Measurements from ENCODE around the gene MEIOB. TPM values are rescaled to one million over a fixed set of nuclear protein-coding genes. Genes with fewer than 3 reads are reported as not detected.
"Not testable (repeated sequence)": the region's sequence is repeated elsewhere in the genome, so short reads cannot be mapped to it uniquely, and the experiment has no call there.

Gene MEIOB
- polyA plus RNA-seq, 1 donor from 2014 or later = not detected

DNA sequence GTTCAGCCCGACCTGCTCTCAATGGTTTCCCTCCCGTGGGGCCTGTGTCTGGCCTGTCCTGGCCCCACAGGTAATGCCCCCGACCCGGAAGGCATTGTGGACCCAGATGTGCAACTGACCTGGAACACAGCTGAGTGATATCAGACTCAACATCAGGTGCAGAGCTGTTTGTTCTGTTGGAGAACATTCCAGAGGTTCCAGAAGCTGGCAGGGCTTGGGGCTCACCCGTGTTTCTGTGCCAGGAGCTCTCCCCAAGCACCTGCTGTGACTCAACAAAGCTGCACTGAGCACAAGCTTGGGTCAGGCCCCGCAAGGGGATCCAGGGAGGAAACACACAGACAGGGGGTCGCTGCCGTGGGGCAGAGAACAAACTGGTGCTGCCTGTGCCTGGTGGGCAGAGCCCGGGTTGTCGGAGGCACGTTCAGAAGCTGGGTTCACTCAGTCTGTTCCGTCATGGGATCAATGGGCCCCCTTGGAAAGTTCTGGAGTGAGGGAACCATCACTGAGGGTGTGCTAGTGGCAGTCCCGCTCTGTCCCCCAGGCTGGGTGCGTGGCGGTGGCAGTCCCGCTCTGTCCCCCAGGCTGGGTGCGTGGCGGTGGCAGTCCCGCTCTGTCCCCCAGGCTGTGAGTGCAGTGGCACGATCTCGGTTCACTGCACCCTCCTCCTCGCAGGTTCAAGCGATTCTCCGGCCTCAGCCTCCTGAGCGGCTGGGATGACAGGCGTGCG, 24.1 kb upstream of the MEIOB start:
- H3K36me3 Mint-ChIP-seq = no peaks in the 10 kb centered on the region
- no peaks in the 10 kb centered on the region for H3K4me1 Mint-ChIP-seq
- no peak overlapping the region for H3K27ac Mint-ChIP-seq
- peaks cover 6% of the 10 kb centered on the region for H3K27me3 Mint-ChIP-seq
- no peaks in the 10 kb centered on the region for H3K9me3 Mint-ChIP-seq
- H3K4me3 Mint-ChIP-seq = no peak overlapping the region

DNA sequence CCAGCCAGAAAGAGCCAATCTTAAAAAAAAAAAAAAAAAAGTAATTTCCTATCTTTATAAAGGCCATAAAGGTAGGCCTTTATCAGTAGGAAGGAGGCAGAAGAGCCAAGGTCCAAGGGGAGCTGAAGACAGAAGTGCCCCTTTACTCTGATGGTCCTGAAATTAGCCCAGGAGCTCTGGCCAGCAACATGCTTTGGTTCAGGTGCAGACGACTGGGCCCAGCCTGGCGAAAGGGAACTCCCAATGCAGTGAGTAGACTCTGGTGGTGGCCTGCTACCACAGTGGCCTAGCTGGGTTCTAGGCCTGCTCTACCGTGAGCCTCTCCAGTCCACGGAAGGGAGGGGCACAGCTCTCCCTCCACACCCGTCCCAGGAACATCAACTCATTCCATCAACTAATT, 23.1 kb upstream of the MEIOB start:
- Mint-ChIP-seq H3K4me1 (no peaks in the 10 kb centered on the region), H3K27me3 (peaks cover 8% of the 10 kb centered on the region), H3K27ac (no peak overlapping the region), H3K4me3 (no peak overlapping the region), H3K36me3 (no peaks in the 10 kb centered on the region), H3K9me3 (no peaks in the 10 kb centered on the region)

DNA sequence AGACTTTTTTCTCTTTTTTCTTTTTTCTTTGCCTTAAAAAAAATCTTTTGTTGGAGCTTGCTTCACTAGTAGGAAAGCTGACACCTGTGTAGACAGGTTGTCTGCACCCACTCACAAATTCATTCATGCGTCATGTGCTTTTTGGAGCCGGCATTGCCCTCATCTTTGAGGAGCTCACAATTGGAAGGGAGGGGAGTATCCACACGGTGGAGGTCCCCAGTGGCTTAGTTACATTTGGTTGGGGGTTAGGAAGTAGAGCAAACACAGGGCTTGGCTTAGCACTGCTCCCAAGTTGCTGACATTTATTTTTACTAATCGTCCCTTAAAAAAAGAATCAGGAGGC, 18.7 kb upstream of the MEIOB start:
- no peaks in the 10 kb centered on the region for H3K9me3 Mint-ChIP-seq
- H3K4me1 Mint-ChIP-seq = no peaks in the 10 kb centered on the region
- no peak overlapping the region for H3K4me3 Mint-ChIP-seq
- H3K27me3 Mint-ChIP-seq = peaks cover 12% of the 10 kb centered on the region
- no peaks in the 10 kb centered on the region for H3K36me3 Mint-ChIP-seq
- H3K27ac Mint-ChIP-seq = no peak overlapping the region

GRCh38 chr16:1890024-1890707, 18.2 kb upstream of the MEIOB start:
- Mint-ChIP-seq H3K27ac (no peak overlapping the region), H3K4me1 (no peaks in the 10 kb centered on the region), H3K4me3 (no peak overlapping the region), H3K36me3 (no peaks in the 10 kb centered on the region), H3K27me3 (peaks cover 12% of the 10 kb centered on the region), H3K9me3 (no peaks in the 10 kb centered on the region)

GRCh38 chr16:1887711-1888354, 15.9 kb upstream of the MEIOB start:
- Mint-ChIP-seq H3K9me3 (no peaks in the 10 kb centered on the region), H3K4me1 (no peaks in the 10 kb centered on the region), H3K4me3 (no peak overlapping the region), H3K36me3 (no peaks in the 10 kb centered on the region), H3K27ac (no peak overlapping the region), H3K27me3 (peaks cover 14% of the 10 kb centered on the region)

DNA sequence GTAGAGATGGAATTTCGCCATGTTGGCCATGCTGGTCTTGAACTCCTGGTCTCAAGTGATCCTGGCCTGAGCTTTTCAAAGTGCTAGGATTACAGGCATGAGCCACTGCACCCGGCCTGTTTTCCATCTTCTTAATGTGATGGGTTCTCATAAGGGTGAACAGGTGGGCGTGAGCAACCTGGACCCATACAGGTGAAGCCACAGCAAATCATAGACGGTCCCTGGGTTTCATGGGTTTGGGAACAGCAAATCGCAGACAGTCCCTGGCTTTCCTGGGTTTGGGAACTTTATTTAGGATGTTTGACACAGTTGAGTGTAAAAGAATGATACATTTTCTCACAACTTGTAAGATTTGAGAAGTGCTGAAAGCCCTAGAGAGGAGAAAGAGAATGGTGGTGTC, 12.9 kb upstream of the MEIOB start:
- H3K36me3 Mint-ChIP-seq = no peaks in the 10 kb centered on the region
- H3K27ac Mint-ChIP-seq = peak overlapping the region in 1 of 3 donors; percentile 20
- H3K27me3 Mint-ChIP-seq = peaks cover 14% of the 10 kb centered on the region
- H3K4me1 Mint-ChIP-seq = no peaks in the 10 kb centered on the region
- no peak overlapping the region for H3K4me3 Mint-ChIP-seq
- no peaks in the 10 kb centered on the region for H3K9me3 Mint-ChIP-seq

DNA sequence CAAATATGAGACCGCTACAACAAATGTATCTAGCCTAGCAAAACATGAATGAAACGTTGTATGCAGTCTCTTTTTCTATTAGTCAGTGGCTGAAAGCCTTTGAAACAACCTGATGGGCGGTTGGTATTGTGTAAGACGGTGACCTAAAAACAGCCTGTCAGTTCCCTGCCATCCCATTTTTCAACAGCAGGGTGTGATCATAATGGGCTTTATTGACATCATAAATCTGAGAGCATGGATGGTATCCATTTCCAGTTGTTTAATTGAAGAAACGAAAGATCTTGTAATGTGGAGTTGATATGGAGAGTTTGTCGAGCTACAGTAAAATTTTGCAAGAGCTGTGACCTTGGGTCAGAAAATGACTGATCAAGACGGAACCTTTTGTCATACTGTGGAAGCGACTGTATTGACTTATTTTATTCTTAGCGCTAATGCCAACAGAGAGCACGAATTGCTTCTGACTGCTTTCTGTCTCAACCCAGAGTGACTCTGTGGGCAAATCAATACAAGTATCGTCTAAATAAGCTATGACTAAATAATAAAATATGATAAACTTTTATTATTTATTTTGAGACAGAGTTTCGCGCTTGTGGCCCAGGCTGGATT, 12.3 kb upstream of the MEIOB start:
- Mint-ChIP-seq H3K4me3 (no peak overlapping the region), H3K27me3 (peaks cover 17% of the 10 kb centered on the region), H3K9me3 (no peaks in the 10 kb centered on the region), H3K4me1 (no peaks in the 10 kb centered on the region), H3K36me3 (no peaks in the 10 kb centered on the region), H3K27ac (no peak overlapping the region)

DNA sequence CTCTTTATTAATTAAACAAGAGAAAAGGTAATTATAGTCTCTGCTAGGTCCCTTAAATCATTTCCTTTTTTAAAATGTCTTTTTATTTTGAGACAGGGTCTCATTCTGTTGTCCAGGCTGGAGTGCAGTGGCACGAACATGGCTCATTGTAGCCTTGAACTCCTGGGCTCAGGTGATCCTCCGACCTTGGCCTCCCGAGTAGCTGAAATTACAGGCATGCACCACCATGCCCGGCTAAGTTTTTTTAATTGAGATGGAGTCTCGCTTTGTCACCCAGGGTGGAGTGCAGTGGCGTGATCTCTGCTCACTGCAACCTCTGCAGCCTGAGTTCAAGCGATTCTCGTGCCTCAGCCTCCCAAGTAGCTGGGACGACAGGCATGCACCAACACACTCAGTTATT, 9.2 kb upstream of the MEIOB start:
- not testable (repeated sequence) for H3K4me3 Mint-ChIP-seq, H3K4me1 Mint-ChIP-seq, H3K9me3 Mint-ChIP-seq, H3K36me3 Mint-ChIP-seq, H3K27ac Mint-ChIP-seq
- H3K27me3 Mint-ChIP-seq = peaks cover 17% of the 10 kb centered on the region

DNA sequence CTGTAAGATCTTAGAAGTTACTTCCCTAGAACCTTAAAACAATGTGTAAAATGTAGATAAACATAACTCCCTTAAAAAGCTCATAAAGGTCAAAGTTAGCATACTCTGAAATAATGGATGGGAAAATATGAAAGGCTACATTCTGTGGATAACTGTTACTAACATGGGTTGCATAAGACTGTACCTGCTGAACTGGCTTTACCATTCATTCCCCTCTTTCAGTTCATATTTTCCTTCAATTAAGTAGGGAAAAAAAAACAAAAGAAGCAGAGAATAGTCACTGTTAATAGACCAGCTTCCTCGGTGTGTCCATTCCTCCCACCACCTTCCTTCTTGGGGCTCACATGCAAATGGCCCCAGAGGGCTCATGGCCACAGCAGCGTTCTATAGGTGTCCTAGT, 7.5 kb upstream of the MEIOB start:
- Mint-ChIP-seq H3K27ac (no peak overlapping the region), H3K27me3 (peaks cover 14% of the 10 kb centered on the region), H3K4me1 (no peaks in the 10 kb centered on the region), H3K36me3 (no peaks in the 10 kb centered on the region), H3K9me3 (no peaks in the 10 kb centered on the region), H3K4me3 (no peak overlapping the region)

DNA sequence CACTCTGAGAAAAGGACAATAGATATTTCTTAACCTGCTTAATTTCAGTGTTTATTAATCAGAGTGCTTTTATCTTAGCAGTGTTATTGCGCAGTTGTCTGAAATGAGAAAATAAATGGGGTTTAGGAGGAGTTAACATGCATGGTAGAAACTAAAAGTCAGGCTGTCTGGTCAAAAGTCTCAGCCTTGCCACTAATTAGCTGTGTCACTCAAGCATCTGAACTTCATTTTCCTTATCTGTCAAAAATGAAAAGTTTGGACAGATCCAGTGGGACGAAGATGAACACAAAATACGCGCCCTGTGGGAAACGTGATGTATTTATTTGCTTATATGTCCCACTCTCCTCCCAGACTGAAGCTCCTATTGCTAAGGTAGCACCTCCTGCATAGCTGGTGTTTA, 6.3 kb upstream of the MEIOB start:
- no peak overlapping the region for H3K4me3 Mint-ChIP-seq
- peaks cover 13% of the 10 kb centered on the region for H3K27me3 Mint-ChIP-seq
- H3K4me1 Mint-ChIP-seq = no peaks in the 10 kb centered on the region
- H3K9me3 Mint-ChIP-seq = no peaks in the 10 kb centered on the region
- H3K27ac Mint-ChIP-seq = no peak overlapping the region
- H3K36me3 Mint-ChIP-seq = no peaks in the 10 kb centered on the region

GRCh38 chr16:1877804-1878203, 5.8 kb upstream of the MEIOB start:
- H3K4me3 Mint-ChIP-seq = no peak overlapping the region
- peaks cover 17% of the 10 kb centered on the region for H3K27me3 Mint-ChIP-seq
- no peaks in the 10 kb centered on the region for H3K4me1 Mint-ChIP-seq
- H3K27ac Mint-ChIP-seq = no peak overlapping the region
- H3K9me3 Mint-ChIP-seq = no peaks in the 10 kb centered on the region
- no peaks in the 10 kb centered on the region for H3K36me3 Mint-ChIP-seq

GRCh38 chr16:1877089-1877488, 5.1 kb upstream of the MEIOB start:
- H3K9me3 Mint-ChIP-seq = no peaks in the 10 kb centered on the region
- H3K27ac Mint-ChIP-seq = no peak overlapping the region

DNA sequence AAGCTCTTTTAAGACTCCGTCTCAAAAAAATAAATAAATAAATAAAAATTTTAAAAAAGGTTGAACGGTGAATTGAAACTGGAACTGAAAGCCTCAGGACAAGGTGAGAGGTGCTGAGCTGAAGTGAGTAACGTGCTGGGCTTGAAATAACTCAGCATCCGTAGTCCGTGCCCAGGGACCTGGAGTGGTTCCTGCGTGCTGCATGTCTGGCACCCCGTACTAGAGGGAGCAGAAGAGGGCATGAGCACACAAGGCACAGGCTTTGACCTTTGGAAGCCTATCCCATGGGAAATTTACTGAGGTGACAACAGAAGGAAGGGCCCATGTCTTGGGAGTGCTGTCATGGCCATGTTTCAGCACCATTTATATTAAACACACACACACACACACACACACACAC, 4.5 kb upstream of the MEIOB start:
- Mint-ChIP-seq H3K27ac (no peak overlapping the region), H3K27me3 (peaks cover 22% of the 10 kb centered on the region), H3K4me3 (no peak overlapping the region), H3K4me1 (peaks cover 0 to 3% (median 1%) of the 10 kb centered on the region in 3 donors), H3K9me3 (no peaks in the 10 kb centered on the region), H3K36me3 (peaks cover 2% of the 10 kb centered on the region)

More at GRCh38 chr16:1877089-1877488, 5.1 kb upstream of the MEIOB start:
- peak overlapping the region in 1 of 4 donors; percentile 42 for H3K4me3 Mint-ChIP-seq
- H3K36me3 Mint-ChIP-seq = peaks cover 2% of the 10 kb centered on the region
- H3K27me3 Mint-ChIP-seq = peaks cover 21% of the 10 kb centered on the region
- H3K4me1 Mint-ChIP-seq = peaks cover 0 to 3% (median 1%) of the 10 kb centered on the region in 3 donors

DNA sequence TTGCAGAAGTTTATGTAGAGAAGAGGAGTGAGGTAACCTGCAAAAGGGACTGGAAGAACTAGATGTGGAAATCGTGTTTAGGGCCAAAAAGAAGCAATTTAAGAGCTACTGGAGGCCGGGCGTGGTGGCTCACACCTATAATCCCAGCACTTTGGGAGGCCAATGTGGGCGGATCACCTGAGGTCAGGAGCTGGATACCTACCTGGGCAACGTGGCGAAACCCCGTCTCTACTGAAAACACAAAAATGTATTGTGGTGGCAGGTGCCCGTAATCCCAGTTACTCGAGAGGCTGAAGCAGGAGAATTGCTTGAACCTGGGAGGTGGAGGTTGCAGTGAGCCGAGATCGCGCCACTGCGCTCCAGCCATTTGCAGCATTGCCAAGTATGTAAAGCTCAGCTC, 4.1 kb upstream of the MEIOB start:
- H3K27me3 Mint-ChIP-seq = peaks cover 22% of the 10 kb centered on the region
- H3K4me3 Mint-ChIP-seq, H3K36me3 Mint-ChIP-seq, H3K9me3 Mint-ChIP-seq, H3K27ac Mint-ChIP-seq, H3K4me1 Mint-ChIP-seq: not testable (repeated sequence)

DNA sequence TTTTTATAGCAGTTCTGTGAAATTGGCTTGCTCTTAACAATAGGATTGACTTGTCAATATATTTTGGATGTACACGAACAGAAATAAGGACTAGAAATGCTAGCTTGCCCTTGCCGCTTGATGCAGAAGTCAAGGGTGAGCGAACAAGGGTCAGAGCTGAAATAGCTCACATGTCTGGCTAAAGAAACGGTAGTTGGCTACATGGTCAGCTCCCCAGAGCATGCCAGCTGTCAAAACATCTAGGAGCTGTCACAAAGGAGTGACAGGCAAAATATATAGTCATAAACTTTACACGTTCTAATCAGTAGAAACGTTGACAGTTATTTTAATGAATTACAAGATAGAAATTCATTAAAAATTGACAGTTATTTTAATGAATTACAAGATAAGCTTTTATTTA, 2.9 kb upstream of the MEIOB start:
- peaks cover 0 to 3% (median 1%) of the 10 kb centered on the region in 3 donors for H3K4me1 Mint-ChIP-seq

More for the DNA sequence above, 2.9 kb upstream of the MEIOB start:
- H3K27me3 Mint-ChIP-seq = peaks cover 28% of the 10 kb centered on the region
- H3K27ac Mint-ChIP-seq = no peak overlapping the region
- no peak overlapping the region for H3K4me3 Mint-ChIP-seq
- peaks cover 2% of the 10 kb centered on the region for H3K36me3 Mint-ChIP-seq
- H3K9me3 Mint-ChIP-seq = no peaks in the 10 kb centered on the region
